T-helper 2 cell treated with Interferon-gamma antibody and Interleukin-4, amounts not matched to agents 5 μg/mL and 100 μg/mL, for 36 hours (primary cell): ENCODE results near the gene NT5M.

Experiments used
- DNase-seq: peaks from one replicate; pipeline ENCODE4 v3.0.0; 2021; ENCODE audit warnings: low spot score
- H3K27ac Mint-ChIP-seq: one replicate; pipeline ENCODE4 v1.8.0; 2021; ENCODE audit warnings: mild to moderate bottlenecking, mixed read lengths
- H3K27me3 Mint-ChIP-seq: one replicate; pipeline ENCODE4 v1.8.0; 2021; ENCODE audit warnings: low read depth, mixed read lengths
- H3K36me3 Mint-ChIP-seq: one replicate; pipeline ENCODE4 v1.8.0; 2021; ENCODE audit warnings: low read depth, mixed read lengths
- H3K4me1 Mint-ChIP-seq: one replicate; pipeline ENCODE4 v1.8.0; 2021; ENCODE audit warnings: low read depth, mixed read lengths
- H3K4me3 Mint-ChIP-seq: one replicate; pipeline ENCODE4 v1.8.0; 2022; ENCODE audit warnings: mild to moderate bottlenecking, moderate library complexity, mixed read lengths
- H3K9me3 Mint-ChIP-seq: one replicate; pipeline ENCODE4 v1.8.0; 2021; ENCODE audit warnings: mixed read lengths

NT5M gene

DNA sequence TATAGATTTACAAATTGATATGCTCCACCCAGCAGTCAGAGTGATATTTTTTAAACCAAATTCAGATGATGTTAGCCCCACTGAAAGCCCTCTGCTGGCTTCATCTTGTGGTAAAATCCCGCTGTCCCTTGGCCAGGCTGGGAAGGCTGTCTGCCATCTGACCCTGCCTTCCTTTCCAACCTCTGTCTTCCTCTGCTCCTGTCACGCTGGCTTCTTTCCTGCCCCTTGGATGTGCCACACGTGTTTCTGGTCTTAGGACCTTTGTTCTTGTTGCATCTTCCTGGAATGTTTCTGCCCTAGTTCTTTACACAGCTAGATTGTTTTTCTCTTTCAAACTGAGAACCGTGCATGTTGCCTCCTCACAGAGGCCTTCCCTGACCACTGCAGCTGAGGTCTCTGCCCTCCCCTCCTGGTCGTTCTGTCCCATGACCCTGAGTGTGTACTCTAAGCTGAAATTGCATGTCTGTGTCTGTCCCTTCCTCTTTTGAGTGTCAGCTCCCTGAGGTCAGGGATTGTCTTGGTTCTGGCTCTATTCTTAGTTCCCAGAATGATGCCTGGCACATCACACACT lies 11.4 kb downstream of the NT5M start:
- Mint-ChIP-seq H3K4me3 (no peak overlapping the region), H3K27ac (no peak overlapping the region), H3K4me1 (peaks cover 5% of the 10 kb centered on the region), H3K36me3 (peaks cover 8% of the 10 kb centered on the region), H3K9me3 (no peaks in the 10 kb centered on the region), H3K27me3 (no peaks in the 10 kb centered on the region)
- no peak for DNase-seq

DNA sequence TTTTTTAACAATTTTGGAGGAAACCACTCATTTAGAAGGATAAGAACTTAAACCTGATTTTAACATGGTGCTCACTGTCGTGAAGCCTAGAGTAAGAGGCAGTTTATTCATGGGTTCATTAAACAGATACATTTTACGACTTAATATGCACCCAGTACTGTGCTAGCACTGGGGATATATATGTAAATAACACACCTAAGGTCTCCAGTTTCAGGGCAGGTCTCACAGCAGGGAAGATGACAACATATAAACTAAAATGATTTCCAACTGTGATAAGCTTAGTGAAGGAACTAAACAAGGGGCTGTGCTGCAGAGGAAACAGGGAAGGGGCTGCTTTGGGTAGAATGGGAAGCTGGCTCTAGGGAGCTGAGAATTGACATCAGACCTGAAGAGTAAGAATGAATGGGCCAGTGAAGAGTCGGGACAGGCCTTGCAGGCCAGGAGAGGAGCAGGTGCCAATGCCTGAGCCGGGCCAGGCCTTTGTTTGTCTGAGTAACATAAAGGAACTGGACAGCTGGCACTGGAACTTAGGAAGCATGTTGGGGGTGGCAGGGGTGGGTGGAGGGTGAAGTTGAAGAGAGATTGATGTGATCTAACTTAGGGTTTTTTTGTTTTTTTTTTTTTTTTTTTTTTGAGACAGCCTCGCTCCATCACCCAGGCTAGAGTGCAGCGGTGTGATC lies 12.1 kb downstream of the NT5M start:
- Mint-ChIP-seq H3K27ac (no peak overlapping the region), H3K9me3 (no peaks in the 10 kb centered on the region), H3K4me1 (peaks cover 5% of the 10 kb centered on the region), H3K27me3 (no peaks in the 10 kb centered on the region), H3K36me3 (peaks cover 8% of the 10 kb centered on the region), H3K4me3 (no peak overlapping the region)
- no peak for DNase-seq

DNA sequence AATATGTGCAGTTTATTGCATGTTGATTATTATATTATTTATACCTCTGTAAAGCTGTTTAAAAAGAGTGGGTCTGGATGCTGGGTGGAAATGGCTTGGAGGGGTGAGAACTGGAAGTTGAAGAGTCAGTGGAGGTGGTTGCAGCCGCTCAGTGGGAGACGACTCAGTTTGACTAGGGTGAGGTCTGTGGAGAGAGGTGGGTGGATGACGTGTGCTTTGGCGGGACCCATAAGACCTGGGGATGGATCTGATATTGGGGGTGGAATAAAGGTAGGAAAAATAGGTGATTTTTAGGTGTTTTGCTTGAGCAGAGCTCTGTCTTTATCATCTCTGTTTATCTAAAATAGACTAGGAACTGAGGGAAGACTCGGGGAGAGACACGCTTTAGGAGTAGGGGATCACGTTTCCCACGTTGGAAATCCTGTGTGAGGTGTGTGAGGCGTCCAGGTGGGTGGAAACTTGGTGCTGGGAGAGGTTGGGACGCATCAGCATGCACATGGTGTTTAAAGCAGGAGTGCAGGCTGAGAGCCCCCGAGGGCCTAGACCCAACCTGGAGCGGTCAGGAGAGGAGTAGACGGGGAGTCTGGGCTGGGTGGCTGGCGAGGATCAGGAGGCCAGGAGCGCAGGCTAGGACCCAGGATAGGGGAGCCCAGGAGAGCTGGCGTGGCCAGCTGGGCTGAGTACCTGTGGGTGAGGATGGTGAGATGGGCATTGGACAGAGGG lies 17.2 kb downstream of the NT5M start:
- Mint-ChIP-seq H3K27me3 (no peaks in the 10 kb centered on the region), H3K36me3 (no peaks in the 10 kb centered on the region), H3K9me3 (no peaks in the 10 kb centered on the region), H3K4me1 (no peaks in the 10 kb centered on the region), H3K4me3 (no peak overlapping the region), H3K27ac (no peak overlapping the region)
- DNase-seq: no peak

DNA sequence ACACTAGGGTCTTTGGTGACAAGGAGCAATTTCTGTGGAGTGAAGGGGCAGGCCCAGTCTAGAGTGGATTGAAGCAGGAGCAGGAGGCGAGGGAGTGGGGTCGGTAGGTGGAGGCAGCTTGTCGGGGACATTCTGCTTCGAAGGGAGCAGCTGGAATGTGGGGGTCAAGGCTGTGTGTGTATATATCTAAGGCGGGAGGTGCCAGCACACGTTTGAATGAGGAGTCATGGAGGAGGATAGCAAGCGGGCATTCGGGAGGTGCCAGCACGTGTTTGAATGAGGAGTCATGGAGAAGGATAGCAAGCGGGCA lies 17.7 kb downstream of the NT5M start:
- no peak for DNase-seq
- H3K9me3 Mint-ChIP-seq: no peaks in the 10 kb centered on the region
- no peak overlapping the region for H3K4me3 Mint-ChIP-seq
- H3K4me1 Mint-ChIP-seq: no peaks in the 10 kb centered on the region
- H3K27ac Mint-ChIP-seq: no peak overlapping the region
- no peaks in the 10 kb centered on the region for H3K36me3 Mint-ChIP-seq
- no peaks in the 10 kb centered on the region for H3K27me3 Mint-ChIP-seq

DNA sequence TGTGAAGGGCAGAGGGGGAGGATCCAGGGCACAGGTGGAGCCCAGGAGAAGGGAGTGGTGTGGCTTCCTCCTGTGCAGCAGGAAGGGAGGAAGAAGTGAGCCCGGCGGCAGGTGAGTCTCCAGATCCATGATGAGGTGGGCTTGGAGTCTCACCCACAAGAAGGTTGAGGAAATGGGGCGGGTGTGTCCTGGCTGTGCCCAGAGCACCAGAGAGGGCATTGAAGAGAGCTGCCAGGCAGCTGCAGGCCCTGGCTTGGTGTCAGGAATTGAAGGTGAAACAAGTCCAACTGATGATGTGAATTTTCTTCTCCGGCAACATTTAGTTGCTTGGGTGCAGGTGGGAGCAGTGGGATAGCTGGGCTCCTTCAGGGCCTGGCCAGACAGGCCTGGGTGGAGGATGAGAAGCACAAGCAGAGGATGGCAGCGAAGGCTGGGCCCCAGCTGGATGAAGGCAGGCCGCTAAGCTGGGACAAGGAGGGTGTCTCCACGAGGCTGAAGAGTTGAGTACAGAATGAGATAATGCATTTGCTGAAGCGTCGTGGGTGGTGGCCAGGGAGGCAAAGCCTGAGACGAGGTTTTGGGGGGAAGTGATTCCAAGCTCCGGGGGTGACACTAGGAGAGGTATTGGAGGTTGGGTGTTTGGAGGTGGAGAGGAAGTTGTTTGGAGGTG lies 18.3 kb downstream of the NT5M start:
- no peak for DNase-seq
- H3K27me3 Mint-ChIP-seq: no peaks in the 10 kb centered on the region
- no peak overlapping the region for H3K27ac Mint-ChIP-seq
- no peak overlapping the region for H3K4me3 Mint-ChIP-seq
- no peaks in the 10 kb centered on the region for H3K9me3 Mint-ChIP-seq
- H3K4me1 Mint-ChIP-seq: no peaks in the 10 kb centered on the region
- H3K36me3 Mint-ChIP-seq: no peaks in the 10 kb centered on the region

DNA sequence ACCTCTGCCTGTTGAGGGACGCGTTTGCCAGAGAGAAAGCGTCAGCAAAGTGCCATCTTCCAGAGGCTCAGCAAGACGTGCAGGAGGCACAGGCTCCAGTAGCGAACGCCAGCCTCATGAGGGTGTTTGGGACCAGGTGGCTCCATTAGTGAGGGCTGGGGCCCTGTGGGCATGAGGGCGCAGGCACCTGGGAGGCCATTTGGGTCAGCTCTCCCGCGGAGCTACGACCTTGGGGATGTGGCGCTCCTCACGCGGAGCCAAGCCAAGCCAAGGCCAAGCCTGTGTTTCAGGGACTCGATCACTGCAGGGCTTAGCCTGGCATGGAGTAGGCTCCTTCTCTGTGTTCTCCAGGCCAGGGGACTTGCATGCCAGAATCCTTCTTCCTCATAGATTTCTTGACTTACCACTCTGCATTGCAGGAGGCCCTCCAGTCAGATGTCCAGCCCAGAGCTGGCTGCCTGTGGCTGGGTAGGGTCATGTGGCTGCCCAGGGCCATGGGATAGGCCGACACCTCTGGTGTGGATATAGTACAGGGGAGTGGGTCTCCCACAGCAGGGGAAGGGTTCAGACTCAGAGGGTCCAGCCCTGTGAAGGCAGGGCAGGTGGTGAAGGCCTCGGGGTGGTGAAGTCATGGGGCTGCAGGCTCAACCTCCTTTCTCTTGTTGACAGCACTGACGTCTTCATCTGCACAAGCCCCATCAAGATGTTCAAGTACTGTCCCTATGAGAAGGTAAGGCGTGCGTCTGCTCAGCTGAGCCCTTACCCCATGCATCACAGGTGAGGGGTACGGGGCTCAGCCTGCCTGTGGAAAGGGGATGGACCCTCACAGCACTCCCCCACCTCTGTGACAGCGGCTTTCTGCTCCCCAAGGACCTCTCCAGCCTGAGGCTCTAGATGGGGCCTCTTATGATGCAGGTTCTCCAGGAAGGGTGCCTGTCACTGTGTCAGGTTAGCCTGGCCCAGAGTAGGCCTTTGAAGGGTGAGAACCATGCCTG lies 19.6 kb downstream of the NT5M start:
- DNase-seq: no peak
- no peaks in the 10 kb centered on the region for H3K9me3 Mint-ChIP-seq
- no peaks in the 10 kb centered on the region for H3K36me3 Mint-ChIP-seq
- H3K27me3 Mint-ChIP-seq: no peaks in the 10 kb centered on the region
- H3K4me1 Mint-ChIP-seq: no peaks in the 10 kb centered on the region
- no peak overlapping the region for H3K4me3 Mint-ChIP-seq
- H3K27ac Mint-ChIP-seq: no peak overlapping the region

DNA sequence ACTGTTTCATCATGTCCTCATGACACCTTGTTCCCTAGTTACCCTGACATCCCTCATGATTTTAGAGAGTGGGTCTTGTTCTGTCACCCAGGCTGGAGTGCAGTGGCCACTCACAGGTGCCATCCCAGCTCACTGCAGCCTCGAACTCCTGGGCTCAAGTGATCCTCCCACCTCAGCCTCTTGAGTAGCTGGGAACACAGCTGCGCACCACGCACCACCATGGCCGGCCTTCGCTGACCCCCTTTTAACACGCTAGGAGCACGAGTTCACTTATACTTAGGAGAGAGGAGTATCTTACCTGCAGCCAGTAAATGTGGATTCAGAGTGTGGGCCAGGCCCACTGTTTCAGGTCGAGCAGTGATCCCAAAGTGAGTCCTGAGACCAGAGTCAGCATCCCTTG lies 21.4 kb downstream of the NT5M start:
- H3K4me1 Mint-ChIP-seq: no peaks in the 10 kb centered on the region
- no peaks in the 10 kb centered on the region for H3K36me3 Mint-ChIP-seq
- no peaks in the 10 kb centered on the region for H3K27me3 Mint-ChIP-seq
- H3K9me3 Mint-ChIP-seq: no peaks in the 10 kb centered on the region
- no peak overlapping the region for H3K4me3 Mint-ChIP-seq
- no peak for DNase-seq
- H3K27ac Mint-ChIP-seq: no peak overlapping the region

DNA sequence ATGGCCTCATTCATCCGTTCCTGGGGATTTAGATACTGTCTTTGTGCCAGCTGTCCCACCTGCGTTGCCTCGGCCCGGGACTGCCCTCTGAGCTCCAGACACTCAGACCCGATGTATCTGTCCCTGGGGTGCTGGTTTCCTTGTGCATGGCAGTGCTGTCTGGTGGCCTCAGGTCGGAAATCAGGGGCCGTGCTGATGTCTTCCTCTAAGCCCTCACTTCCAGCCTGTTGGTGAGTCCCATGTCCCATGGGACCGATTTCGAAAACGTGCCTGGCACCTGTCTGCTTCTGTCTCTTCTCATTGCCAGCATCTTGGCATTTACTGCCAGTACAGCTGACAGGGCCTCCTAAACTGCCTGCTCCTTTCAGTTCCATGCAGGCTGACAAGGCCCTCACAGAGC lies 22.1 kb downstream of the NT5M start:
- Mint-ChIP-seq H3K9me3 (no peaks in the 10 kb centered on the region), H3K4me3 (no peak overlapping the region), H3K36me3 (no peaks in the 10 kb centered on the region), H3K27me3 (no peaks in the 10 kb centered on the region), H3K4me1 (no peaks in the 10 kb centered on the region), H3K27ac (no peak overlapping the region)
- no peak for DNase-seq

DNA sequence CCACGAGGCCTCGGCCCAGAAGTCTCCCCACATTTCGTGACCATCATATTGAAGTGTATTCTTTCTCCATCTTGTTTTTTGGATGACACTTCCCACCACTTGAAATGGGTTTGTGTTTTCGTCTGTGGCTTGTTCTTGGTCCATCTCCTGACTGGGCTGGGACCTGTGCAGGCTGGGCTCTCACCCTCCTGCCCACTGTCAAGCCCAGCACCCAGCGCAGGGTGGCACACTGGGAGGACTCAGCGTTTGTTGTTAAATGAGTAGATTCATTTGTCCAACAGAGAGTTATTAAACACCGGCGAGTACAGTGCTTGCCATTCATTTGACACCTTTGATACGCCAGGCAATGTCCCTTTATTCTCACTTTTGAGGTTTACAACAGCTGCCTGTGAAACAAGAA lies 22.6 kb downstream of the NT5M start:
- H3K27ac Mint-ChIP-seq: no peak overlapping the region
- H3K4me1 Mint-ChIP-seq: no peaks in the 10 kb centered on the region
- H3K9me3 Mint-ChIP-seq: no peaks in the 10 kb centered on the region
- no peaks in the 10 kb centered on the region for H3K27me3 Mint-ChIP-seq
- no peak overlapping the region for H3K4me3 Mint-ChIP-seq
- H3K36me3 Mint-ChIP-seq: no peaks in the 10 kb centered on the region
- DNase-seq: no peak

DNA sequence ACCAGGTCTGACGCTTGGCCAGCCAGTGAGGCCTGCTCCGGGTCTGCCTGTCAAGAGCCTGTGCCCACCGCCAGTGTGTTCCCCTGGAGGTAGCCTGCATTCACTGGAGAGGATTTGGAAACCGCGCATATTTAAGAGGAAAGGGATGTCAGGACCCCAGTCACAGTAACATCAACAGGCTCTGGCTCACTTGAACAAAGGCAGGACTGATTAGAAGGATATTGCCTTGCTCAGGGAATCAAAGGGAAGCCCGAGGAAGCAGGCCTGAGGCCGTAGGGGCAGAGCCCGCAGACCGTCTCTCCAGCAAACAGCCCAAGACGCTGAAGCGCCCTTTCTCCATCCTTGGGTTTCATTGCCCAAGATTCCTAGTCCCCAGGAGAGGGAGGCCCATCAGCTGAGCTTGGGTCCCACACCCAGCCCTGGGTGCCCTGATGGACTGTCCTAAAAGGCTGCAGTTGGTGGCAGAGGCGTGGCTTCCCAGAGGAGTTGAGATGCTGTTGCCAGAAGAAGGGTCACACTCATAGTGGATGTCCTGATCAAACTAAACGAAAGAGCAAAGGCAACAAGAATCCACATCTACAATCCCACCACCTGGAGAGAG lies 23.2 kb downstream of the NT5M start:
- Mint-ChIP-seq H3K4me3 (no peak overlapping the region), H3K9me3 (no peaks in the 10 kb centered on the region), H3K4me1 (no peaks in the 10 kb centered on the region), H3K36me3 (no peaks in the 10 kb centered on the region), H3K27me3 (no peaks in the 10 kb centered on the region), H3K27ac (no peak overlapping the region)
- DNase-seq: no peak

DNA sequence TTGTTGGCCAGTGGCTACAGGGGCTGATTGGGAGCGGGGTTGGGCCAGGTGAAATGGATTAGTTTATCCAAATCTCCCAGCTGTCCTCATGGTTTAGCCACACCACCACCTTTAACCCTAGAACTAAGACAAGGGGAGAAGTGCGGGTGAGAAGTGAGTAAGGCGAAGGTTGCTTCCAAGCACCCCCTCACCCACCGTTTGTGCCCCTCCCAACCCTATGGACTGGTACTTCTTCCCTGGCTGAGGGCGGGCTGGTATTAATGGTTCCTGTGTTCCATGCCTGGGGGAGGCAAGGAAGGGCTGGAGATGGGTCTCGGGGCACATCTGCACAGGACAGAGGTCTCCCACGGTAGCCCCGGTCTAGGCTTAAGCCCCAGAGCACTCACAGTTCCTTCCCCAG lies 25.1 kb downstream of the NT5M start:
- H3K4me3 Mint-ChIP-seq: no peak overlapping the region
- H3K27ac Mint-ChIP-seq: no peak overlapping the region
- H3K36me3 Mint-ChIP-seq: no peaks in the 10 kb centered on the region
- no peak for DNase-seq
- no peaks in the 10 kb centered on the region for H3K9me3 Mint-ChIP-seq
- no peaks in the 10 kb centered on the region for H3K27me3 Mint-ChIP-seq
- H3K4me1 Mint-ChIP-seq: no peaks in the 10 kb centered on the region

DNA sequence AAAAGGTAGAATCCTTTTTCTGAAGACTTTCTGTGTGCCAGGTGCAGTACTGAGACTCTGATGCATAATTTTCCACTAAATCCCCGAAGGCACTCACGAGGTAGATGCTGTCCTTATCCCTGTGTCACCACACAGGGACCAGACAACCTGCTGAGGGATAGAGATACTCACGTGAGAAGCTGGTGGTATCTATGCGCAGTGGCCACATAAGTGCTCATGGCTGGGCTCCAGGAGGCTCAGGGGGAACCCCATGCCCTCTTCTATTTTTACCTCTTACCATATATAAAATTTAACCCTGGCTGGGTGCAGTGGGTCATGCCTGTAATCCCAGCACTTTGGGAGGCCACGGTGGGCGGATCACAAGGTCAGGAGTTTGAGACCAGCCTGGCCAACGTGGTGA lies 38.3 kb downstream of the NT5M start:
- H3K36me3 Mint-ChIP-seq: no peaks in the 10 kb centered on the region
- DNase-seq: no peak
- H3K27me3 Mint-ChIP-seq: no peaks in the 10 kb centered on the region
- no peaks in the 10 kb centered on the region for H3K9me3 Mint-ChIP-seq
- H3K4me1 Mint-ChIP-seq: no peaks in the 10 kb centered on the region
- no peak overlapping the region for H3K4me3 Mint-ChIP-seq
- H3K27ac Mint-ChIP-seq: no peak overlapping the region

DNA sequence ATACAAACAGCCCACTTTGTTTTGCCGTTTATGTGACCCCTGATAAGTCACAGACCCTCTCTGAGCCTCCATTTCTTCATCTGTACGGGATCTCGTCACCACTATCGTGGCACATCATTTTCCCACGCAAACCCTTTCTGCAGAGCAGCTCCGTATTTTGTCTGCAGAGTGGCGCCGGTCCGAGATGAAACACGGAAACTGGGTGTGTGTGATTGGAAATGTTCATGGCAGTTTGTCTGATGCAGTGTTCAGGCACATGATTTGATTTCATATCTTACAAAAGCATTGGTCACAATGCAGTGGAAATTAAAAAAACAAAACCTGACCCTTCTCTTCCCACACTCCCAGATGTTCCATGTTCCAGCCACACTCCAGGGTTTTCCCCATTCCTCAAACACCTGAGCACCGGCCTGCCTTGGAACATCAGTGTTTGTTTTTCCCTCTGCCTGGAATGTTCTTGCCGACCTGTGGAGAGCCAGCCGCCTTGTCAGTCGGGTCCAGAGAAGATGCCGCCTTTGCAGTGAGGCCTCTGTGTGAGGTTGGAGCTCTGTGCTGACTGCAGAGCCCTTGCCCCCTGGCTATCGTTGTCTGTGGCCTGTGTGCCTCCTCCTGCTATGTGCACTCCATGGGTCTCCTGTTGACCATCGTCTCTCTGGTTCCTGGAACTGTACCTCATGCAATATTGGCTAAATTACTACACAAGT lies 39.2 kb downstream of the NT5M start:
- Mint-ChIP-seq H3K9me3 (no peaks in the 10 kb centered on the region), H3K36me3 (no peaks in the 10 kb centered on the region), H3K27me3 (no peaks in the 10 kb centered on the region), H3K4me3 (no peak overlapping the region), H3K27ac (no peak overlapping the region), H3K4me1 (no peaks in the 10 kb centered on the region)
- DNase-seq: no peak
